Chondrocyte (in vitro differentiated cells): ENCODE data around the gene GPALPP1. TPM values are rescaled to one million over a fixed set of nuclear protein-coding genes. Genes with fewer than 3 reads are reported as not detected.

Experiments
- DNase-seq: peaks from one replicate; pipeline ENCODE4 v3.0.0; 2021; ENCODE audit warnings: mixed read lengths, low spot score
- H3K27ac Mint-ChIP-seq: one replicate; pipeline ENCODE4 v1.8.0; 2021; ENCODE audit warnings: mild to moderate bottlenecking, moderate library complexity, mixed read lengths; ENCODE audit not compliant: unreplicated experiment
- H3K27me3 Mint-ChIP-seq: 2 replicates; pipeline ENCODE4 v1.8.0; 2021; ENCODE audit warnings: low read depth, mixed read lengths
- H3K36me3 Mint-ChIP-seq: 2 replicates; pipeline ENCODE4 v1.8.0; 2021; ENCODE audit warnings: low read depth, mixed read lengths
- H3K4me1 Mint-ChIP-seq: 2 replicates; pipeline ENCODE4 v1.8.0; 2021; ENCODE audit warnings: low read depth, mild to moderate bottlenecking, mixed read lengths
- H3K4me3 Mint-ChIP-seq: one replicate; pipeline ENCODE4 v1.8.0; 2021; ENCODE audit warnings: mild to moderate bottlenecking, moderate library complexity, mixed read lengths; ENCODE audit not compliant: unreplicated experiment
- H3K9me3 Mint-ChIP-seq: 2 replicates; pipeline ENCODE4 v1.8.0; 2021; ENCODE audit warnings: low read depth, mixed read lengths
- total RNA-seq: library from RNA; stranded (reverse); gene quantifications from 3 replicates; pipeline ENCODE4 v1.2.1, GENCODE V29; 2021
- TF ChIP-seq, protein P1 (sequence below): fragments of 200-600 bp; sonication (generic); IDR thresholded peaks from 2 replicates; pipeline ENCODE4 v1.5.0; 2021; ENCODE audit warnings: antibody characterized with exemption, mild to moderate bottlenecking, moderate library complexity

Gene GPALPP1
- total RNA-seq, 1 donor from 2014 or later = 21.5 TPM

DNA sequence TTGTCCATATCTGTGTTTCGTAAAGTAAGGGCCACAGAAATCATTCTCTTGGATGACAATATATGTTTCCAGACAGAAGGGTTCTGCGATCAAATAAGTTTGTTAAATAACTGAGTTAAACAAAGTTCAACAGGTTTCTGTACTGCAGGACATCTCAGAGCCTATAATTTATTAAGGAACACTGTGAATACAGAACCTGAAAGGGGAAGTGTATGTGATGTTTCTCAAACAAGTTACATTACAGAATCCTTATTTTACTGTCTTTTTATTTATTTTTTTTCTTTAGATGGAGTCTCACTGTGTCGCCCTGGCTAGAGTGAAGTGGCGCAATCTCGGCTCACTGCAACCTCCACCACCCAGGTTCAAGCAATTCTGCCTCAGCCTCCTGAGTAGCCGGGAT lies 75.6 kb downstream of the GPALPP1 start:
- Mint-ChIP-seq H3K4me1 (no peaks in the 10 kb centered on the region), H3K27ac (no peak overlapping the region), H3K27me3 (peaks cover 11% of the 10 kb centered on the region), H3K36me3 (no peaks in the 10 kb centered on the region), H3K4me3 (no peak overlapping the region), H3K9me3 (no peaks in the 10 kb centered on the region)
- no peak for DNase-seq
- TF ChIP-seq, protein P1, sequence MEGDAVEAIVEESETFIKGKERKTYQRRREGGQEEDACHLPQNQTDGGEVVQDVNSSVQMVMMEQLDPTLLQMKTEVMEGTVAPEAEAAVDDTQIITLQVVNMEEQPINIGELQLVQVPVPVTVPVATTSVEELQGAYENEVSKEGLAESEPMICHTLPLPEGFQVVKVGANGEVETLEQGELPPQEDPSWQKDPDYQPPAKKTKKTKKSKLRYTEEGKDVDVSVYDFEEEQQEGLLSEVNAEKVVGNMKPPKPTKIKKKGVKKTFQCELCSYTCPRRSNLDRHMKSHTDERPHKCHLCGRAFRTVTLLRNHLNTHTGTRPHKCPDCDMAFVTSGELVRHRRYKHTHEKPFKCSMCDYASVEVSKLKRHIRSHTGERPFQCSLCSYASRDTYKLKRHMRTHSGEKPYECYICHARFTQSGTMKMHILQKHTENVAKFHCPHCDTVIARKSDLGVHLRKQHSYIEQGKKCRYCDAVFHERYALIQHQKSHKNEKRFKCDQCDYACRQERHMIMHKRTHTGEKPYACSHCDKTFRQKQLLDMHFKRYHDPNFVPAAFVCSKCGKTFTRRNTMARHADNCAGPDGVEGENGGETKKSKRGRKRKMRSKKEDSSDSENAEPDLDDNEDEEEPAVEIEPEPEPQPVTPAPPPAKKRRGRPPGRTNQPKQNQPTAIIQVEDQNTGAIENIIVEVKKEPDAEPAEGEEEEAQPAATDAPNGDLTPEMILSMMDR = no peak

DNA sequence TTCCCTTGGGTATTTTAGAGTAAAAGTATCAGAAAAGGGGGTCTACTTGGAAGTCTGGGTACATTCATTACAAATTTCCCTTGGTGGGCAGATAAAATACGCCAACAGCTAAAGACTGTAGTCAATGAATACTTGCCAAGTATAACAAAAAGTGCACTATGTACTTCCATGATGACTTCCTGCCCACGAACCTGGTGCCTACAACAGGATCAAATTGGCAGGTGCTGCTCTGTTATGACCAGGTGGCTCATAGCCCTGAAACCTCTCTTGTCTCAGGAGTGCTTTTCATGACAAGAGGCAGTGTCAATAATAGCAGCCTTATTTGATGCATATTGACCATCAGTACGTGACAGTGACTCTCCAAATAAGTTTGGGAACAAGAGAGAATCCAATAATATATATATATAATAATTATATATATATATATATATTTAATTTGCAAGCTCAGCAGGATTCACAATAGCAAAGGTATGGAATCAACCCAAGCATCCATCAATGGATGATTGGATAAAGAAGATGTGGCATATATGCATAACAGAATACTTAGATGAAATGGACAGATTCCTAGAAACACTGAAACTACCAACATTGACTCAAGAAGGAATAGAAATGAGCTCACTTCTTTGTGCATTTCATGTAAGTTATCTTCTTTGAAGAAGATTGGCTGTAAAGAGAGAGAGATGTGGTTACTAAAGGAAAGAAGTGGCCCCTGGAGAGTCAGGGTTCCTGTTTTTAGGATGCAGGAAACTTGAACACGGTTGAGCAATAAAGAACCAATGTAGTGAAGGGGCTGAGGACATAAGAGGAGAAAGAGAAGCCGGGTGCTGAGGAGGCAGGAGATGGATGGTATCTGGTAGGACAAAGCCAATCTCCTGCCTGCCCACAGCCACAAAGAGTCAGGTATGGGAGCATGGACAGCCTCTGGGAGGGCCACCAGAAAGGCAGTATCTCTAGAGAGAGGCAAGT lies 79.0 kb downstream of the GPALPP1 start:
- no peaks in the 10 kb centered on the region for H3K9me3 Mint-ChIP-seq
- H3K4me1 Mint-ChIP-seq = no peaks in the 10 kb centered on the region
- no peak overlapping the region for H3K4me3 Mint-ChIP-seq
- TF ChIP-seq, protein P1 = no peak
- no peak for DNase-seq
- H3K36me3 Mint-ChIP-seq = no peaks in the 10 kb centered on the region
- H3K27me3 Mint-ChIP-seq = peaks cover 9% of the 10 kb centered on the region
- no peak overlapping the region for H3K27ac Mint-ChIP-seq

DNA sequence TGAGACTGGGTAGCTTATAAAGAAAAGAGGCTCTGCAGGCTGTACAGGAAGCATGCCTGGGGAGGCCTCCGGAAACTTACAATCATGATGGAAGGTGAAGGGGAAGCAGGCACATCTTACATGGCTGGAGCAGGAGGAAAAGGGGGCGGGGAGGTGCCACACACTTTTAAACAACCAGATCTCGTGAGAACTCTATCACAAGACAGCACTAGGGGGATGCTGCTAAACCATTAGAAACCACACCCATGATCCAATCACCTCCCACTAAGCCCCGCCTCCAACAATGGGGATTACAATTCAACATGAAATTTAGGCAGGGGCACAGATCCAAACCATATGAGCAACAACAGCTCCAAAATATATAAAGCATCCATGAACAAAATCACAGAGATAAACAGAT lies 84.5 kb downstream of the GPALPP1 start:
- Mint-ChIP-seq H3K36me3 (no peaks in the 10 kb centered on the region), H3K27me3 (peaks cover 3% of the 10 kb centered on the region), H3K9me3 (no peaks in the 10 kb centered on the region), H3K27ac (no peak overlapping the region), H3K4me3 (no peak overlapping the region), H3K4me1 (no peaks in the 10 kb centered on the region)
- TF ChIP-seq, protein P1 = no peak
- no peak for DNase-seq

DNA sequence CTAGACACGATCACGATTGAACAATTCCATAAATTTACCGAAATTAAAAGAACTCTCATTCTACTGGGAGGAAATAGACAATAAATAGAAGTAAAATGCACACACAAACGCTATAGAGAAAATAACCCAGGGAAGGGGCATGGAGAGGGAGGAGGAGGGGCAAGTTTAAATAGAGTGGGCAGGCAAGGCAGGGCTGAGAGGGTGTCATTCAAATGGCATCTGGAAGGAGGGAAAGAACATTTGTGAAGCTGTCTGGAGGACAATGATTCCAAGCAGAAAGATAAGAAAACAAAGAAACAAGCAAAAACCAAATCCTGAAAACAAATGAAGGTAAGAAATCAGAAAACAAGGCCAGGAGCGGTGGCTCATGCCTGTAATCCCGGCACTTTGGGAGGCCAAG lies 85.4 kb downstream of the GPALPP1 start:
- Mint-ChIP-seq H3K36me3 (no peaks in the 10 kb centered on the region), H3K27me3 (peaks cover 5% of the 10 kb centered on the region), H3K4me3 (no peak overlapping the region), H3K9me3 (no peaks in the 10 kb centered on the region), H3K4me1 (no peaks in the 10 kb centered on the region), H3K27ac (no peak overlapping the region)
- DNase-seq = no peak
- TF ChIP-seq, protein P1 = no peak

DNA sequence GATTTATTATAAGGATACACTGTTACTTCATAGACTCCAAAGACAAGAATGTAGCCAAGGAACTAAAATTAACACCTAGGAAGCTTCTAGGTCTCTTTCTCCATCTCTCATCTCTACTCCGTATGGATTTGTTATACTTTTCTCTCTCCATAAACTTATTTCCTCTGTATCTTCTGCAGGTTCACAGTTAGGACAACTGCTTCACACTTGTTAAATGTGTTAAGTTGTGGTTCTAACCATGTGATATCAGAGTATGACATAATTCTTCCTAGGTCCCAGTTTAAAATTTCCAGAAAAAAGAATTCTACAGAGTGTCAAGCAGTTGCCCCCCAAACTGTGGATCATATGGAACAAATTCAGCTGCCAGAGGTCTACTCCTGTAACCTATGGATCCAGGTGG lies 88.7 kb downstream of the GPALPP1 start:
- Mint-ChIP-seq H3K4me3 (no peak overlapping the region), H3K4me1 (no peaks in the 10 kb centered on the region), H3K27ac (no peak overlapping the region), H3K9me3 (no peaks in the 10 kb centered on the region), H3K27me3 (peaks cover 10% of the 10 kb centered on the region), H3K36me3 (no peaks in the 10 kb centered on the region)
- DNase-seq = no peak
- TF ChIP-seq, protein P1 = no peak

Other genes starting within 250 kb of the GPALPP1 start
- 4.7 to 6.4 TPM (median 5.1 TPM) in 3 replicates for gene NUFIP1, start 67 bp upstream of the GPALPP1 start, total RNA-seq
- gene GTF2F2, start 131.0 kb downstream of the GPALPP1 start, total RNA-seq = 15.4 to 18.7 TPM (median 15.6 TPM) in 3 replicates
- gene KCTD4, start 211.5 kb downstream of the GPALPP1 start, total RNA-seq = not detected in 3 replicates